Panc1 (cell line): Measurements from ENCODE around the gene PCCA. TPM values are rescaled to one million over a fixed set of nuclear protein-coding genes. Genes with fewer than 3 reads are reported as not detected.

Experiments used
- ATAC-seq: fragments of 200-7000 bp; cut with Tn5 transposase; 2 replicates; pipeline ENCODE4 v1.9.1; 2020; ENCODE audit warnings: mild to moderate bottlenecking, moderate library complexity
- BruUV-seq: library from RNA; stranded (reverse); fragments of 400-500 nt; replicated peaks from 2 replicates; lab custom pipeline; 2021; lab: Mats Ljungman, UMichigan
- CTCF ChIA-PET: fragments of 300-600 bp; sonication (Branson Sonifier 250); formaldehyde crosslinking; loops from one replicate; lab custom pipeline; 2022; ENCODE audit warnings: antibody characterized with exemption; lab: Charles Lee
- POLR2A ChIA-PET: fragments of 300-600 bp; sonication (Branson Sonifier 250); formaldehyde crosslinking; loops from one replicate; lab custom pipeline; 2022; ENCODE audit warnings: antibody characterized with exemption; lab: Charles Lee
- DNase-seq: peaks from one replicate; pipeline ENCODE4 v3.0.0-alpha.2; 2010; ENCODE audit warnings: low read depth, low spot score
- H3K27ac ChIP-seq: 2 replicates; pipeline ENCODE4 v1.5.1; 2011; ENCODE audit warnings: mild to moderate bottlenecking, low read length, inconsistent platforms
- H3K27me3 ChIP-seq: fragments of 200-500 bp; sonication (Bioruptor generic); 2 replicates; pipeline ENCODE4 v1.6.0; 2014; ENCODE audit warnings: low read length, inconsistent platforms; ENCODE audit not compliant: control insufficient read depth, insufficient read depth
- H3K36me3 ChIP-seq: fragments of 200-500 bp; sonication (Bioruptor generic); 2 replicates; pipeline ENCODE4 v1.5.1; 2014; ENCODE audit warnings: inconsistent platforms, mild to moderate bottlenecking, low read length, moderate library complexity; ENCODE audit not compliant: control insufficient read depth, insufficient read depth
- H3K4me1 ChIP-seq: 2 replicates; pipeline ENCODE4 v1.5.1; 2011; ENCODE audit warnings: inconsistent platforms, mild to moderate bottlenecking, low read length, moderate library complexity; ENCODE audit not compliant: control insufficient read depth, insufficient read depth
- H3K4me3 ChIP-seq, 2 experiments: 2 replicates each; pipeline ENCODE4 v1.5.1; 2011 to 2012; ENCODE audit warnings: low read depth in 2 of 2, low read length in 2 of 2, mild to moderate bottlenecking in 2 of 2, inconsistent platforms in 1 of 2, moderate library complexity in 1 of 2
- H3K9me3 ChIP-seq: fragments of 200-500 bp; sonication (Bioruptor generic); 2 replicates; pipeline ENCODE4 v1.5.1; 2014; ENCODE audit warnings: low read depth, mild to moderate bottlenecking, inconsistent platforms, low read length, moderate library complexity; ENCODE audit not compliant: control insufficient read depth, insufficient read depth
- CTCF ChIP-seq: fragments of 450-650 bp; IDR thresholded peaks from 2 replicates; pipeline ENCODE4 v1.5.1; 2017; ENCODE audit warnings: mild to moderate bottlenecking
- POLR2AphosphoS5 ChIP-seq: IDR thresholded peaks from 2 replicates; pipeline ENCODE4 v1.6.1; 2012; ENCODE audit warnings: mild to moderate bottlenecking, low read depth, low read length, moderate library complexity
- REST ChIP-seq, 2 experiments: IDR thresholded peaks; 2 replicates each; pipeline ENCODE4 v1.6.1; 2011 to 2012; ENCODE audit warnings: low read depth in 2 of 2, control low read depth in 1 of 2, low read length in 1 of 2, mild to moderate bottlenecking in 1 of 2, moderate library complexity in 1 of 2; ENCODE audit not compliant: insufficient read depth in 1 of 2
- SIN3A ChIP-seq: IDR thresholded peaks from 2 replicates; pipeline ENCODE4 v1.6.1; 2012; ENCODE audit warnings: low read depth, mild to moderate bottlenecking, low read length, moderate library complexity, borderline replicate concordance; ENCODE audit not compliant: insufficient read depth
- TCF7L2 ChIP-seq: IDR thresholded peaks from 2 replicates; pipeline ENCODE4 v1.6.1; 2011; ENCODE audit warnings: mild to moderate bottlenecking, low read depth, low read length, inconsistent platforms
- in situ Hi-C: cut with HindIII; loops from 2 replicates; pipeline ENCODE4 v1.10.0; 2016; ENCODE audit warnings: low sequenced_read_pairs, low pct_unique_long_range_greater_than_20kb
- intact Hi-C: fragments of 100-400 bp; cut with micrococcal nuclease; formaldehyde crosslinking; loops from one replicate; pipeline ENCODE4 v1.10.0; 2022; ENCODE audit not compliant: unreplicated experiment
- total RNA-seq: library from RNA; stranded (reverse); gene quantifications from one replicate; pipeline ENCODE4 v1.2.1, GENCODE V29; 2021; ENCODE audit not compliant: unreplicated experiment

Gene PCCA
- total RNA-seq, 1 experiment from 2014 or later = 14.7 TPM

GRCh38 chr13:100521851-100522617 is 433.1 kb downstream of the PCCA start:
- no peaks in the 10 kb centered on the region for H3K27me3 ChIP-seq
- POLR2A ChIA-PET = no interaction called here
- no peak overlapping the region for H3K4me3 ChIP-seq
- H3K36me3 ChIP-seq = no peaks in the 10 kb centered on the region
- no TSS peak for BruUV-seq
- no peak for TF ChIP-seq REST (IDR thresholded peaks at IDR 0.05; ENCODE audit: insufficient read depth in 1 of 2, low read depth in 2 of 2, low read length in 1 of 2)
- TF ChIP-seq POLR2AphosphoS5 = no peak
- TF ChIP-seq TCF7L2 = no peak
- TF ChIP-seq CTCF = no peak
- TF ChIP-seq SIN3A = no peak
- H3K4me1 ChIP-seq = no peaks in the 10 kb centered on the region; the same call in 1 of the 2 replicates
- intact Hi-C loops = no loop called here
- no peaks in the 10 kb centered on the region for H3K9me3 ChIP-seq
- CTCF ChIA-PET = no interaction called here
- no peak overlapping the region for H3K27ac ChIP-seq
- in situ Hi-C loops = no loop called here
- DNase-seq (no peak), ATAC-seq (no peak)

GRCh38 chr13:100522618-100523309 is 433.9 kb downstream of the PCCA start:
- no TSS peak for BruUV-seq
- TF ChIP-seq SIN3A (no peak), REST (IDR thresholded peaks at IDR 0.05; ENCODE audit: insufficient read depth in 1 of 2, low read depth in 2 of 2, low read length in 1 of 2) (no peak), POLR2AphosphoS5 (no peak), CTCF (no peak)
- no peak overlapping the region for H3K27ac ChIP-seq
- no peaks in the 10 kb centered on the region for H3K36me3 ChIP-seq
- in situ Hi-C loops = no loop called here
- CTCF ChIA-PET = no interaction called here
- DNase-seq (no peak), ATAC-seq (no peak)
- POLR2A ChIA-PET = no interaction called here
- no peaks in the 10 kb centered on the region for H3K27me3 ChIP-seq
- H3K9me3 ChIP-seq = no peaks in the 10 kb centered on the region
- no peaks in the 10 kb centered on the region; the same call in 1 of the 2 replicates for H3K4me1 ChIP-seq
- intact Hi-C loops = no loop called here
- no peak overlapping the region for H3K4me3 ChIP-seq
